Neural crest cell (in vitro differentiated cells): Measurements from ENCODE around the gene FUOM. TPM values are rescaled to one million over a fixed set of nuclear protein-coding genes. Genes with fewer than 3 reads are reported as not detected.

Experiments
- DNase-seq: peaks from one replicate; pipeline ENCODE4 v3.0.0; 2021; ENCODE audit warnings: low read depth, mixed read lengths, low spot score
- H3K27ac Mint-ChIP-seq: one replicate; pipeline ENCODE4 v1.8.0; 2021; ENCODE audit warnings: mild to moderate bottlenecking, mixed read lengths; ENCODE audit not compliant: unreplicated experiment
- H3K27me3 Mint-ChIP-seq: 2 replicates; pipeline ENCODE4 v1.8.0; 2021; ENCODE audit warnings: low read depth, mild to moderate bottlenecking, mixed read lengths
- H3K36me3 Mint-ChIP-seq: 2 replicates; pipeline ENCODE4 v1.8.0; 2021; ENCODE audit warnings: low read depth, mild to moderate bottlenecking, mixed read lengths
- H3K4me1 Mint-ChIP-seq: 2 replicates; pipeline ENCODE4 v1.8.0; 2021; ENCODE audit warnings: mixed read lengths
- H3K4me3 Mint-ChIP-seq: one replicate; pipeline ENCODE4 v1.8.0; 2021; ENCODE audit warnings: mild to moderate bottlenecking, mixed read lengths
- H3K9me3 Mint-ChIP-seq: 2 replicates; pipeline ENCODE4 v1.8.0; 2021; ENCODE audit warnings: mixed read lengths
- CTCF ChIP-seq: fragments of 200-600 bp; sonication (generic); conservative IDR thresholded peaks from 2 replicates; pipeline ENCODE4 v1.5.0; 2021; ENCODE audit warnings: antibody characterized with exemption, mild to moderate bottlenecking
- total RNA-seq: library from RNA; stranded (reverse); gene quantifications from 2 replicates; pipeline ENCODE4 v1.2.1, GENCODE V29; 2021

Gene FUOM
- total RNA-seq, 1 donor from 2014 or later = 18.3 TPM

DNA sequence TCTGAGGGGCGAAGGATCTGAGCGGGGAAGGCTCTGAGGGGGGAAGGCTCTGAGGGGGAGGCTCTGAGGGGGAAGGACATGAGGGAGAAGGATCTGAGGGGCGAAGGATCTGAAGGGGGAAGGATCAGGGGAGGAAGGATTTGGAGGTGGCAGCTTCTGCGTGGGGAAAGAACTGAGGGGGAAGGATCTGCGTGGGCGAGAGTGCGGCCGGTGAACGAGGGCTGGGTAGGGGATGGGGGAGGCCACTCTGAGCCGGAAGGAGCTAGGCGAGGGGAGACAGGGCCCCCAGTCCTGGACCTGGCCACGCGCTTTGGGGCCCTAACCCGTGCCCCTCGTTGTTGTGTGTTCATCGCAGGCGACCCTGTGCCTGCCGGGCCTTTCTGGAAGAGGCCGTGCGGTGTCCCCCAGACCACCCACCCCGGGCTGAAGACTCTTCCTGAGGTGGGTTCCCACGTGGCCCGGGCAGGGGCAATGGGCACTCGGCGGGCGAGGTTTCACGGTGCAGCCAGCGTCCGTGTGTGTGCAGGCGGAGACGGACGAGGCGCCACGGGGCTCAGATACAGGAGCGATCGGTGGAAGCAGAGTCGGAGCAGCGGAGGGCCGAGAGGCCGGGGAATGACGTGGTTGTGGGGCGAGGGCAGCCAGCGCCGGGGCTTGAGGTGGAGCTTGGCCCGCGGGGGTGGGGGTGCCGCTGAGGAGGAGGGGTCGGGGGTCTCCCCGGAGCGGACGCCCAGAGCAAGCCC is 23.1 kb downstream of the FUOM start:
- peaks cover 7% of the 10 kb centered on the region for H3K4me1 Mint-ChIP-seq
- H3K27ac Mint-ChIP-seq = no peak overlapping the region
- H3K4me3 Mint-ChIP-seq = no peak overlapping the region
- H3K27me3 Mint-ChIP-seq = peaks cover 53% of the 10 kb centered on the region
- peaks cover 5% of the 10 kb centered on the region for H3K36me3 Mint-ChIP-seq
- no peak for TF ChIP-seq CTCF
- H3K9me3 Mint-ChIP-seq = no peaks in the 10 kb centered on the region
- no peak for DNase-seq

DNA sequence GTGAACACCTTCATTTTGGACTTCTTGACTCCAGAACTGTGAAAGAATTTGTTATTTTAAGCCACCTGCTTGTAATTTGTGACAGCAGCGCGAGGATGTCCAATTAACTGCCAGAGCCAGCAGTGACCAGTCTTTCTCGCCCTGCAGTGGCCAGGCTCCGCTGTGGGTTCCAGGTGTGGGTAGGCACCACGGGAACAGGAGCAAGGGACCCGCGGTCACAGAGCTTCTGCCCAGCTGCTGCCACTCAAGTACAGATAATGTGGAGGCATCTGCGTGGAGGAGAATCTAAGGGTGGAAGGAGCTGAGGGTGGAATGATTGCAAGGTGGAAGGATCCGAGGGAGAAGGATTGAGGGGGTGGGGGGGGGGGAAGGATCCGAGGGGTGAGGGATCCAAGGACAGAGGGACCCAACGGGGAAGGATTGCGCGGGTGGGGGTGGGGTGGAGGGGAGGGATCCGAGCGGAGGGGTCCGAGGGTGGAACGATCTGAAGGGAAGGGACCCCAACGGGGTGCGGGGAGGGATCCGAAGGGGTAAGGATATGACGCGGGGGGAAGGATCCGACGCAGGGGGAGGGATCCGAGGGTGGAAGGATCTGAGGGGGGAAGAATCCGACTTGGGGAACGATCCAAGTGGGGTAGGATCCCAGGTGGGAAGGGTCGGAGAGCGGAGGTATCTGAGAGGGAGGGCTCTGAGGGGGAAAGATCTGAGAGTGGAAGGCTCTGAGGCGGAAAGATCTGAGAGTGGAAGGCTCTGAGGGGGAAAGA is 24.7 kb downstream of the FUOM start:
- Mint-ChIP-seq H3K4me1 (peaks cover 11% of the 10 kb centered on the region), H3K27me3 (peaks cover 68% of the 10 kb centered on the region), H3K4me3 (no peak overlapping the region), H3K36me3 (peaks cover 5% of the 10 kb centered on the region), H3K27ac (no peak overlapping the region), H3K9me3 (no peaks in the 10 kb centered on the region)
- no peak for TF ChIP-seq CTCF
- no peak for DNase-seq

GRCh38 chr10:133329491-133330202 is 28.2 kb downstream of the FUOM start:
- H3K36me3 Mint-ChIP-seq = peaks cover 5% of the 10 kb centered on the region
- peak; percentile 91 for DNase-seq
- peaks cover 11% of the 10 kb centered on the region for H3K4me1 Mint-ChIP-seq
- no peaks in the 10 kb centered on the region for H3K9me3 Mint-ChIP-seq
- H3K27me3 Mint-ChIP-seq = peaks cover 87% of the 10 kb centered on the region
- no peak overlapping the region for H3K27ac Mint-ChIP-seq
- peak overlapping the region; percentile 66 for H3K4me3 Mint-ChIP-seq
- peak; percentile 99 for TF ChIP-seq CTCF

- DNase-seq = no peak
- H3K9me3 Mint-ChIP-seq = no peaks in the 10 kb centered on the region
- H3K27ac Mint-ChIP-seq = no peak overlapping the region
- TF ChIP-seq CTCF = no peak
- H3K36me3 Mint-ChIP-seq = peaks cover 5% of the 10 kb centered on the region
- no peak overlapping the region for H3K4me3 Mint-ChIP-seq
- H3K27me3 Mint-ChIP-seq = peaks cover 82% of the 10 kb centered on the region
- H3K4me1 Mint-ChIP-seq = peaks cover 11% of the 10 kb centered on the region
Observed at GRCh38 chr10:133328358-133329343, 29.2 kb downstream of the FUOM start.
